ENCODE results near the gene NELFCD.
"Not testable (repeated sequence)": the region's sequence is repeated elsewhere in the genome, so short reads cannot be mapped to it uniquely, and the experiment has no call there.

Gene NELFCD

DNA sequence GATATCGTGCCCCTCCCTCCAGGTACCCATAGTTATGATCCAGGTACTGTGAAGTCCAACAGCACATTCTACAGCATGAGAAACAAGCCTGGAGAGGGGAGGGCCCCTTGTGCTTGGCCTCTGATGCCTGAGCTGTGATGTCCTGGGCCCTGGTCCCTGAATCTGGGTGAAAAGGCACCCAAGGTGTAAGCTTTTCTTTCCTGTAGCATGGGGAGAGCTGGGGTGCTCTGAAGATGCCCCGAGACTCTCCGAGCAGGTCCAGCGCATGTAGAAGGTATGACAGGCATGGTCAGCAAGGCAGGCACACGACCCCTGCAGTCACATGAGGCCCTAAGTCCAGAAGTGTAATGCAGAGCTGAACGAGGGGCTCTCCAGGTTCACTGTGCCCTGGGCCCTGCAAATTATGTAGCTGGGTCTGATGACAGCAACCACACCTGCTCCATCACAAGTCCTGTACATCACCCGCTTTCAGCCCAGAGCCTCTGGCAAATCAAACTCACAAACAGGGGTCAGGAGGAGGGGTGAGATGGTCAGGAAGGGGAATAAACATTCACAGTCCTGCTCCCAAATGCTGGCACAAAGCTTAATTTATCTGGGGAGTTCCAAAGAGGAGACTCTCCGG is 27.8 kb downstream of the NELFCD start:
- no peak overlapping the region for H3K4me3 ChIP-seq (ENCODE audit: low read depth, low read length)
- no peak for TF ChIP-seq CTCF (IDR thresholded peaks at IDR 0.05; ENCODE audit: insufficient read depth, low read depth, low read length, missing control alignments)
- no peak for DNase-seq (ENCODE audit: low read depth)

GRCh38 chr20:59010321-59010994 is 29.4 kb downstream of the NELFCD start:
- TF ChIP-seq CTCF (IDR thresholded peaks at IDR 0.05; ENCODE audit: insufficient read depth, low read depth, low read length, missing control alignments): no peak
- no peak for DNase-seq (ENCODE audit: low read depth)
- no peak overlapping the region for H3K4me3 ChIP-seq (ENCODE audit: low read depth, low read length)

- TF ChIP-seq CTCF (IDR thresholded peaks at IDR 0.05; ENCODE audit: insufficient read depth, low read depth, low read length, missing control alignments): no peak
- H3K4me3 ChIP-seq (ENCODE audit: low read depth, low read length): no peak overlapping the region
- DNase-seq (ENCODE audit: low read depth): no peak
These were observed 30.2 kb downstream of the NELFCD start for GRCh38 chr20:59010995-59011873.

- not testable (repeated sequence) for DNase-seq (ENCODE audit: low read depth); H3K4me3 ChIP-seq (ENCODE audit: low read depth, low read length)
These were observed 30.8 kb downstream of the NELFCD start for GRCh38 chr20:59011874-59012157.

GRCh38 chr20:59013031-59013951 is 32.2 kb downstream of the NELFCD start:
- no peak overlapping the region for H3K4me3 ChIP-seq (ENCODE audit: low read depth, low read length)
- no peak for DNase-seq (ENCODE audit: low read depth)
- TF ChIP-seq CTCF (IDR thresholded peaks at IDR 0.05; ENCODE audit: insufficient read depth, low read depth, low read length, missing control alignments): no peak

DNA sequence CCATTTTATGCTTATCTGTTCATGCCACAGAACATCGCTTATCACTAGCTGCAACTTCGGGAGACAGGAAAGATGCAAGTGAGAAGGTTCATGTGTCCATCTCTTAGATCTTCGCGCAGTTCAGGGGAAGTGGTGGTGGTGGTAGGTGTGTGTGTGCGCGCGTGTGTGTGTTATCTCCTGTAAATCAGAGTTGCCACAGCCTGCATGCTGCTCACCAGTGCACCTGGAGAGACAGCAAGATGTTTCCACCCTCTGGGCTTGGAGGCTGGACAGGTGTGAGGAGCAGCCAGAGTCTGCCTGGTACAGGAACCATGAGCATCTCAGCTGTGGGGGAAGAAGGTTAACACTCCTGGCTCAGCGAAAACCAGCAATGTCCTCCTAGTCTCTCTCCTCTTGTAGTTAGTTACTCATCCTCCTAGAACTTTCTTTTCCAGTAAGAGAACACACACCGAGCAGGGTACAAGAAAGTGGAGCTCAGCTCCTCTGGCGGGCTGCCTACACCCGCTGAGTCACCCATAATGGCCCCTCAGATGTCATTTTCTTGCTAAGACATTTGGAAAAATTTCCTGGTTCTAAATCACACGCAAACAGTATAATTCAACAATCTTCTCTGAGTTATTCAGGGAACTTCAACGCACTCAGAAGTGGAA is 33.0 kb downstream of the NELFCD start:
- DNase-seq (ENCODE audit: low read depth): no peak
- H3K4me3 ChIP-seq (ENCODE audit: low read depth, low read length): no peak overlapping the region
- TF ChIP-seq CTCF (IDR thresholded peaks at IDR 0.05; ENCODE audit: insufficient read depth, low read depth, low read length, missing control alignments): no peak
